HUES64 (cell line): ENCODE data around the gene NDUFB6.

Experiments used
- H3K27ac ChIP-seq: 2 replicates; pipeline ENCODE4 v1.7.0; 2013; ENCODE audit warnings: low read depth, low read length, inconsistent platforms
- H3K27me3 ChIP-seq: 2 replicates; pipeline ENCODE4 v1.6.1; 2013; ENCODE audit warnings: mild to moderate bottlenecking, low read length; ENCODE audit not compliant: insufficient read depth
- H3K36me3 ChIP-seq: 2 replicates; pipeline ENCODE4 v1.6.1; 2013; ENCODE audit warnings: mild to moderate bottlenecking, low read length; ENCODE audit not compliant: insufficient read depth
- H3K4me1 ChIP-seq: 2 replicates; pipeline ENCODE4 v1.6.1; 2013; ENCODE audit warnings: mild to moderate bottlenecking, low read length, moderate library complexity; ENCODE audit not compliant: insufficient read depth
- H3K4me3 ChIP-seq: 2 replicates; pipeline ENCODE4 v1.5.1; 2013; ENCODE audit warnings: mild to moderate bottlenecking, low read length, moderate library complexity
- H3K9ac ChIP-seq: 2 replicates; pipeline ENCODE4 v1.6.1; 2013; ENCODE audit warnings: mild to moderate bottlenecking, low read depth, low read length
- H3K9me3 ChIP-seq: 2 replicates; pipeline ENCODE4 v1.6.1; 2013; ENCODE audit warnings: low read depth, low read length; ENCODE audit not compliant: insufficient read depth
- WGBS: fragments of 150-250, 120-280 bp; methylation state at CpG from one replicate; pipeline ENCODE4 v1.1.7; 2013; ENCODE audit warnings: missing lambda C conversion rate; 5-methylcytosine and 5-hydroxymethylcytosine counted together

NDUFB6 gene

DNA sequence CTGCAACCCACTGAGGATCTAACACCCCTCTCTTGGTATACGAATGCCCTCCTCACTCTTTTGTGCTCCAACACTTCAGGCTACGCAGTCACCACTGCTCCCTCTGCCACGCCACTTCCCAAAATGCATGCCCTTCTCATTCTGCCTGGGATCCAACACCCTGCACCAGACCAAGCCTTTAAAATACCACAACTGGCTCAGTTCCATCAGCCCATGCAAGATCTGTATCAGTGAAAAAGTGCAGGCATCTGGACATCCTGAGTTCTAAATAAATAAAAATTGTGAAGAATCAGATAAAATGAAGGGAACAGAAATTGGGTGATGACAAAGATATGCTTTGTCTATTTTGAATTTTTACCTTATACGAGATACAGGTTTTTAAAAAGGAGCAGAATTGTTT, 2.7 kb downstream of the NDUFB6 start:
- H3K9me3 ChIP-seq: no peaks in the 10 kb centered on the region
- H3K4me1 ChIP-seq: peaks cover 15% of the 10 kb centered on the region; the same call in 1 of the 2 replicates
- WGBS: 97% methylated on average over 4 of the region's 4 CpGs
- H3K27ac ChIP-seq: no peak overlapping the region
- peaks cover 36% of the 10 kb centered on the region for H3K36me3 ChIP-seq
- no peak overlapping the region for H3K9ac ChIP-seq
- no peak overlapping the region for H3K4me3 ChIP-seq
- no peaks in the 10 kb centered on the region for H3K27me3 ChIP-seq

DNA sequence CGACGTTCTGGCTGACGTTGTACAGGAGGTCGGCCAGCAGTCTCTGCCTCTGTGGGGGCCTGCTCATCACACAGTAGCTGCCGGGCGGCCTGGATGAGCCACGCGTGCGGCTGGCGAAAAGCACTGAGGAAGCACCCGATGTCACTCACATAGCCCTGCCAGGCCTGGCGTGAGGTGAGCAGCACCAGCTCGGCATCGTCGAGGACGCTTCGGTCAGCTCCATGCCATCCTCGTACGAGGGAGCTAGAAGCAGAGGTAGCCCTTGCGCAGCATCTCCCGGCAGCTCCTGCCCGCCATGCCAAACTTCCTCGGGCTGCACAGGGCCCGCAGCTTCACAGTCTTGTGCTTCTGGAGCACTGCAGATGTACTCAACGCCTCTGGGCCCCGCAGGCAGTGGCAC, 6.2 kb downstream of the NDUFB6 start:
- H3K36me3 ChIP-seq: peaks cover 44% of the 10 kb centered on the region
- peaks cover 7% of the 10 kb centered on the region; the same call in 1 of the 2 replicates for H3K4me1 ChIP-seq
- H3K27me3 ChIP-seq: no peaks in the 10 kb centered on the region
- H3K4me3 ChIP-seq: no peak overlapping the region
- WGBS: 97% methylated on average over 26 of the region's 26 CpGs
- H3K9ac ChIP-seq: no peak overlapping the region
- H3K27ac ChIP-seq: no peak overlapping the region
- no peaks in the 10 kb centered on the region for H3K9me3 ChIP-seq

DNA sequence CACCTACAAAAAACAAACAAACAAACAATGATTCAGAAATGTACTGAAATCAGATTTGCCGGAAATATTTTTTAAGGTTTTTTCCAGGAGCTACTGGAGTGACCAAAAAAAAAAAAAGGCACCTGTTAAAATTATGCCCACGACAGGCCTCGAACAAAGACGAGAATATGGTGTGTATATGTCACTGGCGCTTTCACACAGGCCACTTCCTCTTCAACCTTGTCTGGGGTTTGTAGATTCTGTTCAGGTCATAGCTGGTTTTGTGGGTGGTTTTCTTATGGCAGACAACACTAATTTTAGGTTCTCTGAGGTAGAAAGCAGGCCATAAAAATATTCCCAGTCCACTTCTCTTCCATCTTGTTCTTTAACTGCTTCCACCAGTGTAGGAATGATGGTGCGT, 7.0 kb downstream of the NDUFB6 start:
- peaks cover 44% of the 10 kb centered on the region for H3K36me3 ChIP-seq
- 95% methylated on average over 6 of the region's 6 CpGs for WGBS
- no peaks in the 10 kb centered on the region for H3K9me3 ChIP-seq
- H3K27me3 ChIP-seq: no peaks in the 10 kb centered on the region
- H3K4me3 ChIP-seq: no peak overlapping the region
- no peaks in the 10 kb centered on the region for H3K4me1 ChIP-seq
- H3K9ac ChIP-seq: no peak overlapping the region
- H3K27ac ChIP-seq: no peak overlapping the region

DNA sequence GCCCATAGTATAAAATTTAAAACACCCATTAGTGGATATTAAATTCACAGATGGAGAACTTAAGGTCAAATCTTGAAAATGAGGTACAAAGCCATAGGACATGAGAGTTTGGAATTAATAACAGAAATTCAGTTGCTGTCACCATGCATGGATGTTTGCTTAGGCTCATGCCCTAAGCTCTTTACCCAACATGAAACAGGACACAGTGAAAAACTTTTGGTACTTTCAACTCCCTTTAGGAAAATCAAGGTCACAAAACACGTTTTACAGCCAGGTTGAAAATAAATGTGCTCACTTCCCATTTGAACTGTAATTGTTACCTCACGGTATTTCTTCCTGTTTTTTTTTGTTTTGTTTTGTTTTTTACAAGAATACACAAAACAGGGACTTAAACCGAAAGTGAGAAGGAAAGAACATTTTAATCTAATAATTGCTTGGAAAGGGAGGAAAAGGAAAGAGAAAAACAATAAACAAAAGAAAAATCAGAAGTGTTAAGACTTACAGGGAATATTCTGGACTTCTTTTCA, 14.5 kb downstream of the NDUFB6 start:
- no peak overlapping the region for H3K4me3 ChIP-seq
- no peaks in the 10 kb centered on the region for H3K9me3 ChIP-seq
- H3K27me3 ChIP-seq: no peaks in the 10 kb centered on the region
- no peak overlapping the region for H3K9ac ChIP-seq
- no peak overlapping the region for H3K27ac ChIP-seq
- no peaks in the 10 kb centered on the region; the same call in 1 of the 2 replicates for H3K36me3 ChIP-seq
- 96% methylated on average over 3 of the region's 3 CpGs for whole genome bisulfite sequencing
- H3K4me1 ChIP-seq: peaks cover 1% of the 10 kb centered on the region; the same call in 1 of the 2 replicates

DNA sequence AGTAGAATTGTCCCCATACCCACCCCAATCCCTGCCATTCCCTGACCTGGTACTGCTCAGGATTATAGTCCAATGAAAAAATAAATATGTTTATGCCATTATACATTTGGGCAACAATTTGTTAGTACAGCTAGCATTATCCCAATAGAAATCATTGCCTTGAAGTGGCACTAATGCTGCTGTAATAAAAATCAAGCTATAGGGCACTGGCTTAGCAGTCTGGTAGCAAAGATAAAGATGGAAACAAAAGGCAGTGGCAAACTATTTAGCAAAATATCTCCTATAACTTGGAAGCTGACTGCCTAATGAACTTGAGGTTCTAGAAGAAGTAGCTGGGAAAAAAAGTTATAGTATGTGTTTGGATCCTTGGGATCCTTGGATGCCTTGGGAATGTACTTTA, 18.4 kb downstream of the NDUFB6 start:
- Histone ChIP-seq H3K36me3 (no peaks in the 10 kb centered on the region; the same call in 1 of the 2 replicates), H3K27me3 (no peaks in the 10 kb centered on the region), H3K4me1 (peaks cover 6% of the 10 kb centered on the region; the same call in 1 of the 2 replicates), H3K9me3 (no peaks in the 10 kb centered on the region), H3K4me3 (no peak overlapping the region), H3K9ac (no peak overlapping the region), H3K27ac (no peak overlapping the region)

DNA sequence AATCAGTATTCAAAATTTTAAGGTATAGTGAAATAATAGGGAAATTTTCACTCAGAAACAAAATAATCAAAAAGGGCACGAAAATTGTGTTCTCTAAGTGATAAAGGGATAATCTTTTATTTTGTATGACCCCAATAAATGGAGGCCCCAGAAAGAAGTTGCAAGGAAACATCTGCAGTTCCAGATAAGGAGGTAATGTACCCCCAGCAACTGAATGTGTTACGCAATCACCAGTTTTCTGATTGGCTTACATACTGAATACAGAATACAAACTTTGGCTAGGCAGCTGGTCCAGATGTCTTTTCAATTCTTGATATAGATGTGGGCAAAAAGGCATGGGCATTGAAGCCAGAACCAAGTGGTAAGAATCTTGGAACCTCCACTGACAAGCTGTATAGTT, 18.9 kb downstream of the NDUFB6 start:
- Histone ChIP-seq H3K36me3 (peaks cover 4% of the 10 kb centered on the region; the same call in 1 of the 2 replicates), H3K4me3 (no peak overlapping the region), H3K9me3 (no peaks in the 10 kb centered on the region), H3K4me1 (peaks cover 7% of the 10 kb centered on the region; the same call in 1 of the 2 replicates), H3K27ac (no peak overlapping the region), H3K9ac (no peak overlapping the region), H3K27me3 (no peaks in the 10 kb centered on the region)
- WGBS: 83% methylated on average over 2 of the region's 2 CpGs

DNA sequence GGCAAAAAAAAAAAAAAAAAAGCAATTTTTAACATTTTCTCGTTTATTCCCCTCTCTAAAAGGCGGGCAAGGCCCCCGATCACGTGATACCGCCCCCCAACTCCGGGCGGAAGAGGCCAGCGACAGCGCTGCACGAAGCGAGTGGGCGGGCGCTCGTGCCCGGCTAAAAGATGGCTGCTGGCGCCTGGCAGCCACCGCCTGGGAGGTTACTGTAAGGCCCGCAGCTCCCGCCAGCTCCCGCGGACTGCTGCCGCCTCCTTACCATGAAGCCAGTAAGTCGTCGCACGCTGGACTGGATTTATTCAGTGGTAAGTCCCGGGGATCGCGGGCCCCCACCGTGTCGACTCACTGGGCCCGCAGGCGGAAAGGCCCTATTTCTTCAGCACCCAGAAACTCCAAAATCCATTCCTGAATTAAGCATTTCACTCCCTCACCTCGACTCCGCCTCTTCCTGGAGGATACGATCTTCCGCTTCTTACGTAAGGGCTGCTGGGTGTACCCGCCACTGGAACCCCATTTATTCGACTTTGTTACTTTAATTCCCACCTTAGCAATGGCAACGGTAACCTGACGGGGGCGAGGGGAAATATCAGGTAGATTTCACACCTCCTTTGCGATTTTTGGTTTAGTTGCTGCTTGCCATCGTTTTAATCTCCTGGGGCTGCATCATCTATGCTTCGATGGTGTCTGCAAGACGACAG, 20.6 kb downstream of the NDUFB6 start, which contains the start of the genes SMIM27 and TOPORS:
Gene SMIM27, plus strand, starts transcription at position 156 of the 701 bp plus-strand sequence. Its CDS starts 108 bp downstream, at position 264.
Gene TOPORS, minus strand, starts transcription at position 415 of the 701 bp plus-strand sequence. Its CDS starts 150 bp downstream, at position 265.
- H3K9me3 ChIP-seq: no peaks in the 10 kb centered on the region
- H3K27ac ChIP-seq: peak within 1 kb of the TSS; percentile 98
- under 1% methylated on average over 46 of the region's 46 CpGs for WGBS
- peak within 1 kb of the TSS; percentile 96 for H3K9ac ChIP-seq
- peaks cover 7% of the 10 kb centered on the region; the same call in 1 of the 2 replicates for H3K4me1 ChIP-seq
- H3K36me3 ChIP-seq: peaks cover 6% of the 10 kb centered on the region; the same call in 1 of the 2 replicates
- no peaks in the 10 kb centered on the region for H3K27me3 ChIP-seq
- peak within 1 kb of the TSS; percentile 86 for H3K4me3 ChIP-seq

DNA sequence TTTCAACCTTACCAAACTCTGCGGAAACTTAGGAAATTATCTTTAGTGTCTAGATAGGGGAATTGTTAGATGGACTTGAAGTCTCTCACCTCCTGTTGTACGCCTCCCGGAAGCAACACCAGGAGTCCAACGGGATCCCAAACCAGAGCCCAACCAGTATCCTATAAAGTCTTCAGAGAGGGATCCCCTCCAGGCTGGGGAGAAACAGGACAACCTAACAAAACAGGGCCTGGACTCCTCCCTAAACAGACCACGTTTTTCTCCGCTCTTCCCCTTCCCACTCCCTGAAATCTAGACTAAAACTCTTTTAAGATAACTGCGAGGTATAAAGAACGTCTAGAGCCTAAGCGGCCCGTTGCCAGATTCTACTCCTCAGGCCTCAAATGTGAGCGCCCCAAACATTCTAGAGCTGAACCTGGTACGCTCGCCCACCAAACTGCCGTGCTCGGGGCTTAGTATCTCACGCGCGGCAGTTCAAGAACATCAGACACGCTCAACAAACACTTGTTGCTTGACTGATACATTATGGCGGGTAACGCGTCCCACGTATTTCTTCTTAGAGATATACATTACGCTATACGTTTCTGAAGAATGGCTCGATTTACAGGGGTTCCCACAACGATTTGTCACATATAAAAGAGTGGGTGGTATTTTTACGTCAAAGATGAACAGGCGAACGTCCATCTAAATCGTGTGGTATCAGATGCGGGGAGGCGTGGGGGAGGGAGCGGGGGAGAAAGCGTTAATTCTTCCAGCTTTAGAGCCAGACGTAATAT, 21.5 kb downstream of the NDUFB6 start:
- Histone ChIP-seq H3K4me3 (peak overlapping the region; percentile 86), H3K27ac (peak overlapping the region; percentile 98), H3K9ac (peak overlapping the region; percentile 96), H3K27me3 (no peaks in the 10 kb centered on the region), H3K36me3 (peaks cover 9% of the 10 kb centered on the region), H3K4me1 (peaks cover 7% of the 10 kb centered on the region; the same call in 1 of the 2 replicates), H3K9me3 (no peaks in the 10 kb centered on the region)
- WGBS: under 1% methylated on average over 35 of the region's 36 CpGs

DNA sequence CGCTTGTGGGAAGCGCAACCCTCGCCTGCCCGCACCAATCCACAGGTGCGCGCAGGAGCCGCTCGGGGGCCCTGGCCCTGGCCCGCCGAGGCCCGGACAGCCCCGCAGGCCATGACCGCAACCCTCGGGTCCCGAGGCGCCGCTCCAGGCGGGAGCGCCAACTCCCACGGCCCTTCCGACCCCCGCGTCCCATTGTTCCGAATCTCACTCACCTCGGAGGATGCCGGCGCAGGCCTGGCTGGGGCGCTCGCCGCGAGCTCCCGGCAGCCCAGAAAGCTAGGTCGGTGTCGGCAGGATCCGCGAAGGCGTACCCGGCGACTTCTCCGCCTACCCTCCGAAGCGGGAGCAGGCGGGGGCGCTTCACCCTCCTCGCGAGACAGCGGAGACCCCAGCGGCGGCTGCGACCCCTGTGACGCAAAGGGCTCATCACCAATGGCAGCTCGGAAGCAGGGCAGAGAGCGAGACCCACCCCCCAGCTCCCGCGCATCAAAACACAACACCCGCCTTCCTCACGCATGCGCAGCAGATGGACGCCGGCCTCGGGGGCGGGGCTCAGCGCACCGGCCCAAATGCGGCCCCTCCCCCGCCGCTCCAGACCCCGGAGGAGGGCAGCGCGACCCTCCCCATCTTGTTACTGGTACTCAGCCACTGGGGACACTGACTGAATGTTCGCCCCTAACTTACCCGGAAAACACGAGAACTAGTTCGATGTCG, 22.2 kb downstream of the NDUFB6 start:
- H3K9ac ChIP-seq: peak overlapping the region; percentile 96
- H3K4me3 ChIP-seq: peak overlapping the region; percentile 86
- peak overlapping the region; percentile 98 for H3K27ac ChIP-seq
- peaks cover 7% of the 10 kb centered on the region; the same call in 1 of the 2 replicates for H3K4me1 ChIP-seq
- under 1% methylated on average over 75 of the region's 75 CpGs for WGBS
- peaks cover 11% of the 10 kb centered on the region for H3K36me3 ChIP-seq
- H3K9me3 ChIP-seq: no peaks in the 10 kb centered on the region
- H3K27me3 ChIP-seq: no peaks in the 10 kb centered on the region

DNA sequence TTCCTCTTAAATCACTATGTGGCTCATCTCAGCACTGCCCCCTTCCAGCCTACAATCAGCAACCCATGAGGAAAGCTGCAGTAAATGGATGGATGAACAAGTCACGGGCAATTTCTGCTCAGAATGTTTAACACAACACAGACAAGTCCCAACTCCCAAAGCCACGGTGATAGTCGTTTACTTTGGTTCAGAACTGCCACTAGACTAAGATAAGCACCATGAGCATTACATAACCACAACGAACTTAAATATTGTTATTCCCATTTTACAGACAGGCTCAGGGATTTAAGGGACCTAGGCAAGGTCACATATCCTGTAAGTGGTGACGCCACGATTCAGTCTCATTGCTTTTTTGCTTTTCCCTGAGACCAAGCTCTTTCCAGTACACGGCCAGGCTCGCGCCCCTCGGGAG, 22.8 kb downstream of the NDUFB6 start:
- peak overlapping the region; percentile 86 for H3K4me3 ChIP-seq
- WGBS: 2% methylated on average over 10 of the region's 10 CpGs
- peak overlapping the region; percentile 90 for H3K9ac ChIP-seq
- peaks cover 11% of the 10 kb centered on the region for H3K36me3 ChIP-seq
- H3K27ac ChIP-seq: peak overlapping the region; percentile 91
- no peaks in the 10 kb centered on the region for H3K27me3 ChIP-seq
- no peaks in the 10 kb centered on the region for H3K9me3 ChIP-seq
- peaks cover 7% of the 10 kb centered on the region; the same call in 1 of the 2 replicates for H3K4me1 ChIP-seq
